IPS-18c (cell line): ENCODE results near the gene KLF15.

ENCODE experiments used
- H3K4me3 ChIP-seq: 2 replicates; pipeline ENCODE4 v1.7.0; 2013; ENCODE audit warnings: low read depth, mild to moderate bottlenecking, low read length, moderate library complexity; ENCODE audit not compliant: insufficient read depth
- H3K9me3 ChIP-seq: one replicate; pipeline ENCODE4 v1.6.1; 2013; ENCODE audit warnings: mild to moderate bottlenecking, low read length, moderate library complexity; ENCODE audit not compliant: control insufficient read depth, insufficient read depth

Gene KLF15

DNA sequence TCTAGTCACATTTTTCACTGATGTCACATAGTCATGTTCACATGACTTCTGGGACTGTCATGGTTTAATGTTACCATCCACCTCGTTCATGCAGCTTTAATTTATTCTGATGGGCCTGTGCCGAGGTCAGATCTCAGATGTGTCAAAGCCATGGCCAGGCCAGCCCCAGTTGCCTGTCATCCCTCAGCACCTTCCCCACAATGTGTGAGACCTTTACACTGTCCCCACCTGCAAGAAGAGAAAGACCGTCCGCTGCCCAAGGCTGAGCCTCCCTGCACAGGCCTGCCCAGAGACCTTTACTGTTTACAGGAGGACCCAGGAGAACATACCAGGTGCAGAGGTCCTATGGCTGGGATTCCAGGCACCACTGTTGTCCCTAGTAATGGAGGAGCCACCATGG, 12.8 kb upstream of the KLF15 start:
- H3K9me3 ChIP-seq = no peaks in the 10 kb centered on the region
- no peak overlapping the region for H3K4me3 ChIP-seq

DNA sequence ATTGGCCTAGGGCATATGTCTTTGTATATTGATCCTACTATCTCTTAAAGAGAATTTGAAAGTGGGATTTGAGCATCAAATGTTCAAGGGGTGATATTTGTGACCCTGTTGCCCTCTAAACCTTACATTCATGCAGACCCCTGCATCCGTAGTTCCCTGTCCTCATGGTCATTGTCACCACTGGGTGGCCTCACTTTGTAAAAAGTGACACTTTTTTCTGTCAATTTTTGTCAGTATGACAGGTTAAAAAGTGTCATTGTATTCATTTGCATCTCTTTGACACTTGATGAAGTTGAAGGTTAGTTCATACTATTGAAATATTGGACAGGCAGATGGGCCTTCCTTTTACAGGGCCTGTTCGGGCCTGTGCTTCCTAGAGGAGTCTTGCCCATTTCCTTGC, 12.3 kb upstream of the KLF15 start:
- Histone ChIP-seq H3K4me3 (no peak overlapping the region), H3K9me3 (no peaks in the 10 kb centered on the region)

DNA sequence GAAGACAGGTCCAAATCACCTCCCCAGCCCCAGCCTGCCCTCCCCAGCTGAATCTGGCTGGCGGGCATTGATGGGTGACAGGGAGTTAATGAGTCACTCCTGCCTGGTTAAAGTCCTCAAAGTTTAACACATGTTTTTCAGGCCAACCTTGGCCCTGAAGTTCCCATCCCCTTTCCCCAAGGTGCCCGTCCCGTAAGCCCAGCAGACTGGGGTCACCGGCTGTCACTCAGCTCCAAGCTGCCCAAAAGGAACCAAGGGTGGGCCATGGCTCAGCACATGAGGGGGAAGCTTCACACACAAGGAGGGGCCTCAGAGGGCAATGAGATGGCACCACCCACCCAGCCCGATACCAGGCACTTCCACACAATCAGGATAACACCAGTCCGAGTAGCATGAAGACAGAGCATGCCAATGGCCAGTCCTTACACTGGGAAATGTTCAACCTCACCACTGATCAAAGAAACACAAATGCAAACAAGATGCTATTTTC, 10.2 kb upstream of the KLF15 start:
- no peak overlapping the region for H3K4me3 ChIP-seq
- no peaks in the 10 kb centered on the region for H3K9me3 ChIP-seq

DNA sequence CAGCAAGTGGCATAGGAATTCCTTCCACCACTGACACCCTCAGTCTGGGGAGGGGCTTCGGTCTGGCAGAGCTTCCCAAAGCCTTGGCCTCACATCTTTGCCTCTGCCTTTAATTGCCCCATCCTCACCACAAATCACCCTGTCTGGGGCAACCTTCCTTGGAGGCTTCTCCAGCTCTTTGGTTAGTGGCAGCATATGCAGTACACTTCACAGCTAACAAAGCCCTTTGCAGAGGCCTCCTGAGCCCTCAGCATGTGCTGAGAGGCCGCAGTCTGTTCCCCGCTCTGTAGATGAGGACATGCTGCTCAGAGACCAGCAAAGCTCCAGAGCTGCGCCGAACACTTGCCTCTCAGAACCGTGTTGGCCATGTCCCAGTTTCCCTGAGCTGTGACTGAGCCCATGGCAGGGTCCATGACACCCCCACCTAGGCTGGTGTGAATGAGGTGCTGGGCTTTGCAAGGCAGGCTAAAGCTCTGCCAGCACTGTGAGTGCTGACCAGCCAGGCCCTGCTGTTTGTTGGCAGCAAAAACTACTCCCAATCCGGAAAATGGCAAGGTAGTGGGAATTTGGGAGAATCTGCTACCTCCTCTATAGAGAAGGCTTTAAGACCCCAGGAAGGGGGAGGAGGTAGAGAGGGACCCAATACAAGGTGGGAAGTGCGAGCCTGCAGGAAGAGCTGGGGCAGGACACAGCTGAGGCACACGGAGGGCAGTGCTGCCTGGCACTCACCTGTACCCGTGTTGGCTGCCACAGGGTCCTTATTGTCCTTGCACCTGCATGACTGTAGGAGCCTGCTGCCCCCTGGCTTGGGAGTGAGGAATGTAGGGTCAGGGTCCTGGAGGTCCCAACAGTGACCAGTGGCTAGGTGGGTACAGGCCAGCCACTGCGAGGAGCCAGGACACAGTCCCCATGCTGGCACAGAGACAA, 8.4 kb upstream of the KLF15 start:
- Histone ChIP-seq H3K9me3 (peaks cover 2% of the 10 kb centered on the region), H3K4me3 (no peak overlapping the region)

DNA sequence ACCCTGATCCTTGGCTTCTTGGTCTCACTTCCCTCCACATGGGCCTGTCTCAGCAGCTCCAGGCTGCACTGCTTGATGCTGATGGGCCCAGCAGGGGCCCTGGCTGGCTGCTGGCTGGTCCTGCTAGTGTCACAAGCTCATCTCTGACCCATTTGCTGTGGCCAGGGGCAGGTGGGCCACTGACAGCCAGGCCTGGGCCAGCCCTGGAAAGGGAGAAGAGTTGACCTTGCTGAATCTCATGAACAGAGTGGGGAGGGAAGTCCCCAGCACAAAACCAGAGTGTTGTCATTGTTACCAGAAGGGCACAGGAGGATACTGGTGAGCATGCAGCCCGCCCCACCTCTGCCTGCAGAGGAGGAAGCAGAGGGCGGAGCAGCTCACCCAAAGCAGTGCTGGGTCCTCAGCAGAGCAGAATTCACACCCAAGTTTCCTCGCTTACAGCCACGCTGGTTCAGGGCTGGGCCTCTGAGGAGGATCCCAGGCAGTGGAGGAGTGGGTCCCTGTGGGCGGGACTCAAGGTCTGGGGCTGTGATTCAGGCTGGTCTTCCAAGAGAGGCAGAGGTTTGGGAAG, 7.6 kb upstream of the KLF15 start:
- Histone ChIP-seq H3K9me3 (peaks cover 2% of the 10 kb centered on the region), H3K4me3 (no peak overlapping the region)

DNA sequence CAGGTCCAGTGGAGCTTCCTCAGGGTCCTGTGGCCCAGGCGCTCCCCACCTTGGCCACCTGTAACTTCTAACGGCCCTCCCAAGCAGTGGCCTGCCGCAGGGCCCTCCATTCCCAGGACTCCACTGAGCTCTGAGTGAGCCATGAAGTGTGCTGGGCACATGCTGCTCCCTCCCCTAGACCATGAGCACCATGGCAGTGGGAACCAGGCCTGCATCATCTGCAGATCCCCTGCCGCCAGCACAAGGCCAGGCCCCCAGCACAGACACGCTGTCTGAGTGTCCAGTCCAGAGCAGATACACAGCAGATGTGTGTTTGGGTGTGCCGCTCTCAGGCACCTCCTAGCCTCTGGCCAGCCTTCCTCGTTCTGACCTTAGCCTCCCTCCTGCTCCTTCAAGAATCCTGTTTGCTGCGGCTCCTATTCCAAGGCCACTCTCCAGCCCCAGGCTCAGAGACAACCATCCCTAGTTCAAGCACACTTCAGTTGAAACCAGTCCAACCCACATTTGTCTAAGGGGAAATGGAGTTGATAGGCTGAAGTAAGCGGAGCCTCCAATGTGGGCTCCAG, 7.0 kb upstream of the KLF15 start:
- H3K9me3 ChIP-seq = peaks cover 4% of the 10 kb centered on the region
- no peak overlapping the region for H3K4me3 ChIP-seq

DNA sequence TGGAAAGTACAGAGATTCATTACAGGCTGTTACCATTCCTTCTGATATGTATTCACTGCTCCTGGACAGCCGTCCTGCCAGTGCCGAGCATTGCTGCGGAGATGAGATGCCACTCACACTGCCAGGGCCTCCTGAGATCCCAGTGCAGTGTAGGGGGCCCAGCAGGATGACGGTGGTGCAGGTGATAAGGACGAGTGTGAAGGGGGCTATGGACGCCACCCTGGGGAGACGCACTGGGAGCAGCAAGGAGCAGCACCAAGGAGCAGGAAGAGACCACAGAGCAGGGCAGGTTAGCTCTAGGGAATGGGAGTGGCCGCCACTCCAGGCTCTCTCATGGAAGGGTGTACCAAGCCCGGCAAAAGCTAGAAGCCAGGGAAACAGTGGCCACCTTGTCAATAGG, 4.0 kb upstream of the KLF15 start:
- Histone ChIP-seq H3K4me3 (no peak overlapping the region), H3K9me3 (peaks cover 6% of the 10 kb centered on the region)

DNA sequence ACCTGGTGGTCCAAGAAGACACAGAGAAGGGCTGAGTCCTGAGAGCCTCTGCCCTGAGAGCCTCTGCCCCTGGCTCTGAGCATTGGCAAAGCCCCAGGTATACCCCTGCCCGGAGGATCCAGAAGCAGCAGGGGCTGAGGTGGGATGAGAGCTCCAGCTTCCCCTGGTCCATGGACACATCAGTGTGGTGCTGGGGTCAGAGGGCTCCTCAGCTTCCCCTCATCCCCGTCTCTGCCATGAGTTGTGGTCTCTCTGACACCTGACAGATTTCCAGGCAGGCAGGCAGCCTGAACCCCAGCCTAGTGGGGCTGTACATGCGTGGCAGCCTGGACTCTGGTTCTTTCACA, 3.5 kb upstream of the KLF15 start:
- Histone ChIP-seq H3K4me3 (no peak overlapping the region), H3K9me3 (peaks cover 6% of the 10 kb centered on the region)

DNA sequence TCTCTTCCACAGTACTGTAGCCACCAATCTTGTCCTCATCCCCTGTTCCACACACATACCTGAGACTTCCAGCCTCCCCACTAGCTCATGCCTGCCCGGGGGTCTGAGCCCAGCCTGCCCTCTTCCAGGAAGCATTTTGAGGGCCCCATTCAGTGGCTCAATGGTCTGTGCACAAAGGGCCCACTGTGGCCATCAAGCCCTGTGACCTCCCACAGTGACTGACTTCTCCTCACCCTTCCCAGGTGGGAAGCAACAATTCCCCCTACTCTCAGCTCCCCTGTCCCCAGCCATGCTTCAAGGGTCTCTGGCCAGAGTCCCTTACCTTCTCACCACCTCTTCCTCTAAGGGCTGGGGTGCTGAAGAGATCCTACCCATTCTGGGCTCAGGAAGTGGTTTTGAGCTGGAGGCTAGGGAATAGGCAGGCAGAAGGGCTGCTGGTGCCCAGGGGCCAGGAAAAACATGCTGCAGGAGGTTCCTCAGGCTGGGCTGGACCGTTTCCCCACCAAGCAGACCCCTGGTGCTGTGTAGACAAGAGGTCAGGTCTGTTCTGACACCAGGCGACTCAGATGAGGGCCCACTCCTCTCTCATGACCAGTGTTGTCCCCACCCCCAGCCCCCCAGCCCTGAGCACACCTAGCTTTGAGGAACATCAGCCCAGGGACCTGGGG, 3.0 kb upstream of the KLF15 start:
- H3K4me3 ChIP-seq = no peak overlapping the region
- H3K9me3 ChIP-seq = peaks cover 6% of the 10 kb centered on the region

DNA sequence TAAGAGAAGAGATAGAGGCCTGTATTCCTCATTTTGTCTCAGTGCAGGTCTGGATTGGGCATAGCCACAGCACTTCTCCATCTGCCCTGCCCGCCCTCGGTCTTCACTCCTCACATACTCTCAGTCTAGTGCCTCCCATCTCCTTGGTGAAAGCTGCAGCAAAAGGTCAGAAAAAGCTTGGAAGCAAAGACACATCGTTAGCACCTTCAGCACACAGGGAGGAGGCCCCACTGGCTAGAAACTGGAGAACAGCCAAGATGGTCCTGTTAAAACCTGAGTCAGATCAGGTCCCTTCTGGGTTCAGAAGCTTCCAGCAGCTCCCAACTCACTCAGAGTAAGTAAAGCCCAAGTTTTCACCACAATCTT, 1.6 kb upstream of the KLF15 start:
- Histone ChIP-seq H3K9me3 (peaks cover 6% of the 10 kb centered on the region), H3K4me3 (no peak overlapping the region)

DNA sequence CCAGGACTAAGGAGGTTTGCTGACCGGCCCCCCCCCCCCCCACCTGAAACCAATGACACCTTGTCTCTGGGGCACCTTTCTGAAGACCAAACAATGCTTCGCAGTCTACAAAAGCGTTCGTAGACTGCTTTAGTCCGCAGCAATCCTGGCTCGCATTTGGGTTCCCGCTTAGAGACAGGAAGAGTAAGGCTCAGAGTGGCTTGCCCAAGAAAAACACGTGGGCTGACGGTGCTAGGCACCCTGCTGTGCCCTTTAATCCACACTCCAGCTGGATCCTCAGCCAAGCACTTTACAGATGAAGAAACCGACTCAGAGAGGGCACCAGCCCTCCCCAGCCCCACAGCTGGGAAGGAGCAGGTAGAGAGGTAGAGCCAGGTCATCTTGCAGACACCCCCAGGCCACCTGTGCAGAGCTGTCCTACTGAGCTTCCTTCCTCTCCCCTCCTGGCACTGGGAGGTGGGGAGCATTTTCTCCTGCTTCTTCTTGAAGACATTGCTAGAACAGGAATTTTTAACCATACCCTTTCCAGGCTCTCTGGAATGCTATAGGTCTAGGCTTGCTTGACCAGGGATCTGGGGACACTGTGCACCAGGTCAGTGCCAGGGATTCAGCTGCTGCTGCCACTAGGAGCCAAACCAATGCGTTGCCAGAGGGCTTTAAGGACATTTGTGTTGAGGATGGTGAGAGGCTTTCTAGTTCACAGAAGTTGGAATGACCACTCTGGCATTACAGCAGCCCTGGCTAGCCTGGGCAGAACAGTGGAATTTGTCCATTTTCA, 1.0 kb upstream of the KLF15 start:
- peaks cover 6% of the 10 kb centered on the region for H3K9me3 ChIP-seq
- H3K4me3 ChIP-seq = peak overlapping the region; percentile 64; the same call in 1 of the 2 replicates

DNA sequence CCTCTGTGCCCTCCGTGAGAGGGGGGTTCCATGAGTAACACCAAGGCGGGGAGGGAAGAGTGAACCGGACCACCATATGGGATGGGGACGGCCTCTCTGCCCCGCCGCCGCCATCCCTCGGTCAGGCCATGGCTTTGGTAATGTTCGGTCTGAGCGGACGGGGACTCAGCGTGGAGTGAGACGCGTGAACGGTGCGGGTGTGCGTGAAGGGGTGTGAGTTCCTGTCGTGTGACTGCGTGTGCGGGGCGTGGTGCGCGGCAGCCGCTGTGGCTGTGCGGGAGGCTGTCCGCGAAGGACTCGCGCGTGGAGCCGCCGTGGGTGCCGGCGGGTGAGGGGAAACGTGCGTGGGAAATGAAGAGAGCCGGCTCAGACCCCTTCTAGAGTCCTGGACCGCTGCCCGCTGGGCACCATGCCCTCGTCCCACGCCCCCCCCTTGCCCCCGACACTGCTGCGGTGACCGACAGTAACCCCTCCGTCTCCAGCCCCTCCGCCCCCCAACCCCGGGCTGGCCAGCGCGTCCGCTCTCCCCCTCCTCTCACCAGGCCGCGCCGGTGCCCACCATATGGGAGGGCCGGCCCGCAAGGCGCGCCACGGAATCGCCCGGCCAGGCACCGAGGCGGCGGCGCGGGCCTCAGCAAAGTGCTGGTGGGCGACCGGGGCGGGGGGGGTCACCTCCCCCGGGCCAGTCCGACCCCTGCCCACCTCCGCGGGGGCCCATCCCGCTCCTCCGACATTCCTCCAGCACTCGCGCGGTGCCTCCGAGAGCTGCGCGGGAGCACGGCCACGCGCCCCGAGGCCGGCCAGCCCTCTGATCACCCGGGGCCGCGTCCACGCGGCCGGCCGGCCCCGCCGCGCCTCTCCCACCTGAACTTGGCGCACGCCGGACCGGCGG, 589 bp downstream of the KLF15 start:
- H3K9me3 ChIP-seq = peaks cover 6% of the 10 kb centered on the region
- peak overlapping the region; percentile 68 for H3K4me3 ChIP-seq

DNA sequence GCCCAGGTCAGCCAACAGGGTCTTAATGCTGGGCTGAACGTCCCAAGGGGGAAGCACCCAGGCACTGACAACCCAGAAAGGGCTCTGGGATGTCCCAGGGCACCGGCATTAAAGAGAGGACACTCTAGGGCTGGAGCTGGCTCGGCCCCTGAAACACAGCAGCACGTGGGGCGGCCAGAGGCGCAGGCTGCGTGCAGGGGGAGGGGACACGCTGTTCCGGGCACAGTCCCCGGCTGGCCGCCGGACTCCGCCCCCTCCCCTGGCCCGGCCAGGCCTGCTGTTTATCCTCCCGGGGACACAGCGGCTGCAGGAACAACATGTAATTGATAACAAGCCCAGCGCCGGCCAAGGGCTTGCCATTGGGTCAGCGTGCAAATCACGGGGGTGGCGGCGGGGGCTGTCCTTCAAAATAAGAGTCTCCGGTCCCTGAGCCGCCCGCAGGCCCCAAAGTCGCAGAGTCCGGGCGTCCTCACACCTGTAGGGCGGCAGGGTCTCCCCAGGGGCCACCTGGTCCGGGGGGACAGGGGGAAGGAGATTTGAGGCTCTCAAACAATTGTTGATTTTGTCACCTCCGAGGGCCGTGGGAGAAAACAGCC, 1.3 kb downstream of the KLF15 start:
- Histone ChIP-seq H3K9me3 (peaks cover 4% of the 10 kb centered on the region), H3K4me3 (peak overlapping the region; percentile 68)

DNA sequence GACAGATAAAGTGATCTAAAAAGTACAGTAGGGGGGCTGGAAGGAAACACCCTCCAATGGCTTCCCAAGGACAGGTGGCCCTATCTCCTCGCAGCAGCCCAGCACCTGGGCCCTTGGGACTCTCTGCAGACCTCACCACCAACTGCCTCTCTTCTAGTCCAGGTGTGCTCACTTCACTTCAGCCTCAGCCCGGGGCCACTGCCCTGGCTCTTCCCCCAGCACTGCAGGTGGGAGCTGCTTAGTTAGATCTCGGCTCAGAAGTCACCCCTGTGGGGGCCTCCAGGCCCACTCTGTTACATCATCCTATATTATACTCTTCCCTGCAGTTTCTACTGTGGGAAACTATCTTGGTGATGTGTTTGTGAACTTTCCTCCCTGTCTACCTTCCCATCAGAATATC, 2.0 kb downstream of the KLF15 start:
- H3K4me3 ChIP-seq = peak overlapping the region; percentile 68; the same call in 1 of the 2 replicates

DNA sequence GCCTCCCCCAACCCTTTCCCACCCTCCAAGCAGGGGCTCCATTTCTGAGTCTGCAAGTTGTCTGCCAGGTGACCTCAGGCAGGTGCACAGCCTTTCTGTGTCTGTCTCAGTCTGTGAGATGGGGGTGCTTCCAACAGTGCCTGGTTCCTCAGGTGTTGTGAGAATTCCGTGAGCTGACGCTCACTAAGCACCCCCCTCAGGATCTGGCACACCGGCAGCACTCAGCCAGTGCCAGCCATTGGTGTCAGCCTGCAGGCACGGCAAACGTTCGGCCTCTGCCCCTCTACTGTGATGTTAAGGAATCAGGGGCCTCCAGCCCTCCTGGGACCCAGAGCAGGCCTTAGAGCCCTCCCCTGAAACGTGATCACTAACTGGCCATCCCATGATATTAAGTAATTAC, 2.4 kb downstream of the KLF15 start:
- H3K9me3 ChIP-seq = peaks cover 4% of the 10 kb centered on the region
- H3K4me3 ChIP-seq = no peak overlapping the region

More for the DNA sequence above, 2.0 kb downstream of the KLF15 start:
- H3K9me3 ChIP-seq = peaks cover 4% of the 10 kb centered on the region
